Measurements from ENCODE around the gene GRID1. TPM values are rescaled to one million over a fixed set of nuclear protein-coding genes. Genes with fewer than 3 reads are reported as not detected.

The GRID1 gene
- total RNA-seq, 2 donors from 2014 or later, result 4.4 to 5.6 TPM

DNA sequence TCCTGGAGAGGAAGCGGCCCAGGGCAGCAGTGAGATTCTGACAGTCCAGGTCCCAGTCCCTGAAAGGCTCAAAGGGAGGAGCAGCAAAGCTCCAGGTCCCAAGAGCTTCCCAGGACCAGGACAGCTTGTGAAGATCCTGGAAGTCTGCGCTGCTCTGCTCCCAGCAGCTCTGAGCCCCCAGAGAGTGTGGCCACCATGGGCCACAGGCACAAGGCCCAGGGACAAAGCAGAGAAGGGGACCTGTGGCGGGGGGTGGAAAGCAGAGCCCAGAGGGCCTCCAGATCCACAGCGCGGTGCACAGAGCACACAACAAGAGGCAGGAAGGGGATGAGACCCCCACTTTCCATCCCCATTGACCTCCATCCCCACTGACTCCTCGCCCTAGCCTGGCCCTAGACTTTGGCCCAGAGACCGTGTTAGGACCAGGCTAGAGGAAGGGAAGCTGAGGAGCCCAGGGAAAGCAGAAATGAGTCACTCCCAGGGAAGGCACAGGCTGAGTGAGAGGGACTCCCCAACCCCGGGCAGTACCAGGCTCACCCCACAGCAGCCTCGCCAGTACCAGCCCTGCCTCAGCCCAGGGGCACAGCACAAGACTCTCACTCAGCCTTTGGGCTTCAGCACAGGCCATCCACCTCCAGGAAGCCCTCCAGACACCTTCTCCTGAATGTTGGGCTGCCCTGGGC is 75.5 kb downstream of the GRID1 start:
- peak; percentile 62 for DNase-seq (ENCODE audit: low spot score)

GRCh38 chr10:86289577-86289868 is 77.1 kb downstream of the GRID1 start:
- peak; percentile 45 for DNase-seq (ENCODE audit: low spot score)
- intact Hi-C loops (cut with DNase I), result no loop called here

More for the DNA sequence above, 75.5 kb downstream of the GRID1 start:
- intact Hi-C loops (cut with DNase I), result no loop called here

DNA sequence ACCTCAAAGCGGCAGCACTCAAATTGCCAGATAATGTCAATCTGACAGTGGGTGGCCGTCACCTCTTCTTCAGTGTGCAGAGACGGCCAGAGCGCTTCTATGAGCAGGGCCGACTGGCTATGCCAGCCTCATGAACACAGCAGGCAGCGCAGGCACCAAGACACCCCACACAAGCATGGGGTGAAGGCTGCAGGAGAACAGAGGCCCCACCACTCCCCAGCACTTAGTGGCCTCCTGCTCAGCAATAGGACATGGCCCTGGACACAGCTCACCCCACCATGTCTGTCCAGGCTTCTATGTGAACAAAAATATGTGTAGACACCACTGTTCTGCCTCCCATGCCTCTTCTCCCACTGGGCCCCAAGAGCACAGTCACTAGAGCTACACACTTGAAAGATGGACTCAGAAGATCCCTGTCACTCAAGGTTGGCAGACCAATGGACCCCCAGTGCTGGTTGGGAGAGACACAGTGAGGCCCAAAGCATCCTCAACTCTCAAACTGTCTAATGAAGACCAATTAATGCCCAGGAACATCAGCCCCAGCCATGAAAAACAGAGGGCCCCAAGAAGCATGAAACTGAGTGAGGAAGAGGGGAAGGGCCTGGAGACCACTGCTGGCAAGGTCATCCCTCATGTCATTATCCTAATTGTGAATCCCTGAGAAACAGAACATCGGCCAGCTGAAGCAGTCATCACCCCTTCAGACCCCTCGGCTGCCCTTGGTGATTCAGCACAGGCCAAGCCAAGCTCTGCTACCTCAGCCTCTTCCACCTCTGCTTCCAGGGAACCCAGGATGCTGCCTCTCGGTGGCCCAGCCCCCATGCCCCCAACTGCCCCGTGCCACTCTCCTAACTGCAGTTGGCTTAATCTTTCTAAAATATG is 77.7 kb downstream of the GRID1 start:
- intact Hi-C loops (cut with DNase I), result no loop called here
- peak; percentile 53 for DNase-seq (ENCODE audit: low spot score)

- peak; percentile 32 for DNase-seq (ENCODE audit: low spot score)
- intact Hi-C loops (cut with DNase I), result no loop called here
These were observed 78.5 kb downstream of the GRID1 start for GRCh38 chr10:86287966-86288579.

- peak; percentile 17 for DNase-seq (ENCODE audit: low spot score)
- intact Hi-C loops (cut with DNase I), result no loop called here
These were observed 79.3 kb downstream of the GRID1 start for GRCh38 chr10:86287110-86287793.

- intact Hi-C loops (cut with DNase I), result no loop called here
- DNase-seq (ENCODE audit: low spot score), result peak; percentile 26
These were observed 80.1 kb downstream of the GRID1 start for GRCh38 chr10:86286236-86287109.

DNA sequence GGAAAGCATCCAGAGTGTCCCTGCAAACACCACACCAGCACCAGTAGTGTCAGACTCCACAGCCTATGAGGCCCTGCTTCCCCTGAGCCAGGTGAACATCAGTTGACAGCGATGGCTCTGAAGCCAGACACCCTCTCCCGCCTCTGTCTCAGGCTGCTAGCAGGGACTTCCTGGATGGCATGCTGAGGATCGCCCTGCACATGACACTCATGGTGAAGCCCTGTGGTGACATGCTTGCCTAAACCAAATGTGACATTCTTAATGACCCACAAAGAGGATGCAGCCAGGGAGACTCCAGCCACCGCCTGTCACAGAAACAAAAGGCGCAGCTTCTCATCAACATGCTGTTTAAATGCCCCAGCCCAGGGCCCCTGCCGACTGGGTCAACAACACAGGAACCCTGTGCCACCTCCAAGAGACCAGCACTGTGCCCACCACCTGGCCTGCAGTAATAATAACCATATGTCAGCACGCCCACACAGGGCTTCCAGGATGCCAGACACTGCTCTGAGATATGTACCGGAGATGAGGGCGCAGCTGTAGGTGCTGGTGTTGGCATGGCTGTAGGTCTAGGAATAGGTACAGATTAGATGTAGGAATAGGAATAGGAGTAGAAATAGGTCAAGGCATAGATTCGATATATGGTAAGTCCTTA is 81.3 kb downstream of the GRID1 start:
- intact Hi-C loops (cut with DNase I), result no loop called here
- DNase-seq (ENCODE audit: low spot score), result peak; percentile 51

- peak; percentile 64 for DNase-seq (ENCODE audit: low spot score)
- intact Hi-C loops (cut with DNase I), result no loop called here
These were observed 82.1 kb downstream of the GRID1 start for GRCh38 chr10:86284355-86285105.

DNA sequence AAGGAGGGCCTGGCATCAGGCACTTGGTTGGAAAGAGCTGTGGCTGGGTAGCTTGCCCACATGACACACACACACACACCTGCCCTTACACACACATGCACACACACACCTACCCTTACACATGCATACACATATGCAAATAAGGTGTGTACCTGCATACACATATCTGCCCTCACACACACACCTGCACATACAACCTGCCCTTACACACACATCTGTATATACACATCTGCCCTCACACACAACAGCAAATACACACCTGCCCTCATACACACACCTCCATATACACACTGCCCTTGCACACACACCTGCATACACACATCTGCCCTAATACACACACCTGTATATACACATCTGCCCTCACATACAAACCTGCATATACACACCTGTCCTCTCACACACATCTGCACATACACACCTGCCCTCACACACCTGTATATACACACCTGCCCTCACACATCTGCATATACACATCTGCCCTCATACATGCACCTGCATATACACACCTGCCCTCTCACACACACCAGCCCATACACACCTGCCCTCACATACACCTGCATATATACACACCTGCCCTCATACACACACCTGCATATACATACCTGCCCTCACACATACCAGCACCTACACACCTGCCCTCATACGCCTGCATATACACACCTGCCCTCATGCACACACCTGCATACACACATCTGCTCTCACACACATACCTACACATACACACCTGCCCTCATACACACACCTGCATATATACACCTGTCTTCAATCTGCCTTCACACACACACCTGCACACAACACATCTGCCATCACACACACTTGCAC is 82.9 kb downstream of the GRID1 start:
- peak; percentile 37 for DNase-seq (ENCODE audit: low spot score)
- intact Hi-C loops (cut with DNase I), result no loop called here

DNA sequence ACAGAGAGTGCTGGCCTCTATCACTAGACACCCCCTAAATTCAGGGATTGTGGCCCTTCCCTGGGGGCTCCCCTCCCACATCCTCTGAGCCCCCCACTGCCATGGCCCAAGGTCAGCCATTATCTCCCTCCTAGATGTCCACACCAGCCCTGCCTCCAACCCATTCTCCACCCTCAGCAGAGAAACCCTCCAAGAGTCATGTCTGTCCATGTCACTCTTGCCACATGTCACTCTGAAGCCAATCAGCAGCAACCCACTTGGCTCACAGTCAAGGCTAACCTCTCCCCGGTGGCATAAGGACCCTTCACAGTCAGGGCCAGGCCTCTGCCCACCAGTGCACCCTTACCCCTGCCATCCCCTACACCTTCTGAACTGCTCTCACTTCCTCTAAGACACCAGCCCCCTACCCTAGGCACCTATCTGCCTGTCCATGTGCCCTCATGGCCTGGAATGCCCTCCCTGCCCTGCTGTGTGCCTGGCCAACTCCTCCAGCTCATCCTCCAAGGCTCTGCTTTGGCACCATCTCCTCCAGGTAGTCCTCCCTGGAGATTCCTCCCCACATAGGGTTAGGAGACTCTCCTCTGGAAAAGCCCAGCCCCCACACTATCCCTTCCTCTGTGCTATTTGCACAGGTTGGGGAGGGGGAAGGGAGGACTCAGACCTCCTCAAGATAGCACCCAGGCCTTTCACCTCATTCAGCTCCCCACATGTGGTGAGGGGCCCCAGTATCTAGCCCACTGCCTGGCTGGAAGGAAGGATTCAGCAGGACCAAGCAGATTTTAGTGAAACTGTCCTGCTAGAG is 83.7 kb downstream of the GRID1 start:
- peak; percentile 41 for DNase-seq (ENCODE audit: low spot score)
- intact Hi-C loops (cut with DNase I), result no loop called here

- intact Hi-C loops (cut with DNase I), result no loop called here
- DNase-seq (ENCODE audit: low spot score), result peak; percentile 32
These were observed 85.2 kb downstream of the GRID1 start for GRCh38 chr10:86281396-86281795.

GRCh38 chr10:86269332-86269731 is 97.3 kb downstream of the GRID1 start:
- DNase-seq (ENCODE audit: low spot score), result peak; percentile 34
- intact Hi-C loops (cut with DNase I), result no loop called here

- intact Hi-C loops (cut with DNase I), result no loop called here
- peak; percentile 58 for DNase-seq (ENCODE audit: low spot score)
These were observed 99.1 kb downstream of the GRID1 start for GRCh38 chr10:86267286-86268195.

- intact Hi-C loops (cut with DNase I), result no loop called here
- DNase-seq (ENCODE audit: low spot score), result peak; percentile 42
These were observed 100.0 kb downstream of the GRID1 start for GRCh38 chr10:86266446-86267242.

Data from posterior vena cava (tissue), 2 donors.